ENCODE results near the gene GRB14.

- TF ChIP-seq POLR2AphosphoS5 (IDR thresholded peaks at IDR 0.05; ENCODE audit: low read depth, low read length) (no peak), CTCF (IDR thresholded peaks at IDR 0.05 in 2 of 3, conservative IDR thresholded peaks at IDR 0.05 in 1 of 3; ENCODE audit: borderline replicate concordance in 1 of 3, insufficient read depth in 1 of 3, low read depth in 2 of 3, low read length in 2 of 3) (peak; percentile 45 to 61 (median 60); a peak in 5 of 6 replicates), SP1 (IDR thresholded peaks at IDR 0.05; ENCODE audit: low read depth) (no peak)
Observed at GRCh38 chr2:164495491-164496223, 125.6 kb downstream of the GRB14 start.

Measured in HCT116 (cell line).